Measurements from ENCODE around the gene APBB1.

Gene APBB1

DNA sequence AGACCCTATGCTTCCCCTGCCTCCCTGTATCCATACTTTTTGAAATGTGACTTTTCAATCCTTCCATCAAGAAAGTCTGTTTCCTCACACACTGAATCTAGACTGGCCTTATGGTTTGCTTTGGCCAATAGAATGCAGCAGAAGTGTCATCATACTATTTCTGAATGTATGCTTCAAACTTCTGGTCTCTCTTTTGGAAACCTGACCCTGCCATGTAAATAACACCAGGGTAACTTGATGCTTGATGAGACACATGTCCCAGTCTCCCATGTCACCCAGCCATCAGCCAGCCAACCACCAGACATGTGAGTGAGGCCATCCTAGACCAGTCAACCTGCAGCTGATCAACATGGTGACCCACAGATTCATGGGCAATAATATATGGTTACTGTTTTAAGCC, 68.9 kb downstream of the APBB1 start:
- no peak for DNase-seq

DNA sequence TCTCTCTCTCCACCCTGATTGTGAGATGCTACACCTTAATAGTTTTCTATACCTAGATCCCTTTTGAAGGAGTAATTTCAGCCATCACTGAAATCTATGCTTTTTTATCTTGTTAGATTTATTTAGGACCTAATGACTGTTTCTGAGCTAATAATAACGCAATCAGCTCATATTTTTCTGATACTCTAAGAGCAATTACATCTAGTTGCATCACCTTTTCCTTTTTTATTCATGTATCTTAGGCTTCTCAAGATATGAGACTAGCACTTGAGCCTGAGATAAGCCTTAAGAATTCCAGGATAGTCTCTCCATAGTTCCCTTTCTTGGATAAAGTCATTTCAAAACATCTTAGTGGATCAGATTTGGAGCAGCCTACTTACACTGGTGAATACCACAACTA, 73.5 kb downstream of the APBB1 start:
- DNase-seq: no peak

Measured in CD4-positive, alpha-beta T cell treated with Interleukin-21 for 1 hour (primary cell).